ENCODE results near the gene ALDH3A1. TPM values are rescaled to one million over a fixed set of nuclear protein-coding genes. Genes with fewer than 3 reads are reported as not detected.

Gene ALDH3A1
- total RNA-seq, 1 experiment from 2014 or later = not detected

- Histone ChIP-seq H3K4me3 (ENCODE audit: low read depth, low read length, poor library complexity, severe bottlenecking) (no peak overlapping the region), H3K36me3 (ENCODE audit: insufficient read depth, low read length, poor library complexity, severe bottlenecking) (no peaks in the 10 kb centered on the region), H3K4me1 (ENCODE audit: insufficient read depth, low read length, poor library complexity, severe bottlenecking) (peaks cover 11% of the 10 kb centered on the region), H3K27ac (ENCODE audit: low read depth, low read length, poor library complexity, severe bottlenecking) (no peak overlapping the region), H3K9me3 (ENCODE audit: low read depth, low read length, poor library complexity, severe bottlenecking) (no peaks in the 10 kb centered on the region), H3K27me3 (replicated peaks; ENCODE audit: insufficient read depth, low read depth, low read length, poor library complexity) (no peaks in the 10 kb centered on the region)
- no TSS peak for BruUV-seq (replicated peaks)
- no peak for TF ChIP-seq EZH2 (IDR thresholded peaks at IDR 0.05; ENCODE audit: borderline replicate concordance, low read depth, low read length, poor library complexity, severe bottlenecking)
- TF ChIP-seq CTCF (conservative IDR thresholded peaks at IDR 0.05; ENCODE audit: low read depth, low read length) = no peak
- no peak for DNase-seq (ENCODE audit: low spot score)
- intact Hi-C loops (cut with micrococcal nuclease; ENCODE audit: unreplicated experiment) = no loop called here
- ChIA-PET CTCF (interaction anchor here (0.6 kb wide), 1 partner anchor 64 kb away, joined by 4 read pairs; no protein-coding TSS in a partner anchor), POLR2A (ENCODE audit: low non-redundant PET) (no interaction called here)
Measured at GRCh38 chr17:19702217-19702641, 45.9 kb downstream of the ALDH3A1 start.

Other genes with a start within 250 kb of the ALDH3A1 start
- gene SLC47A1, start 214.4 kb downstream of the ALDH3A1 start, total RNA-seq (2021) = 1.9 and 2.1 TPM in 2 replicates
- gene ALDH3A2, start 99.5 kb downstream of the ALDH3A1 start, total RNA-seq (2021) = 97.0 and 97.3 TPM in 2 replicates
- not detected in 2 replicates for gene SLC47A2, start 31.7 kb downstream of the ALDH3A1 start, total RNA-seq (2021)
- gene ULK2, start 119.6 kb upstream of the ALDH3A1 start, total RNA-seq (2021) = 12.9 and 15.6 TPM in 2 replicates
- 36.8 and 37.4 TPM in 2 replicates for gene AKAP10, start 229.5 kb upstream of the ALDH3A1 start, total RNA-seq (2021)

All from A673 (cell line).